ENCODE results near the gene SNX5.
A peak's percentile ranks its signal among the peaks of the same experiment; 100 is the strongest.

Gene SNX5

GRCh38 chr20:17910828-17911294, 57.7 kb downstream of the SNX5 start:
- no peak for FAIRE-seq

DNA sequence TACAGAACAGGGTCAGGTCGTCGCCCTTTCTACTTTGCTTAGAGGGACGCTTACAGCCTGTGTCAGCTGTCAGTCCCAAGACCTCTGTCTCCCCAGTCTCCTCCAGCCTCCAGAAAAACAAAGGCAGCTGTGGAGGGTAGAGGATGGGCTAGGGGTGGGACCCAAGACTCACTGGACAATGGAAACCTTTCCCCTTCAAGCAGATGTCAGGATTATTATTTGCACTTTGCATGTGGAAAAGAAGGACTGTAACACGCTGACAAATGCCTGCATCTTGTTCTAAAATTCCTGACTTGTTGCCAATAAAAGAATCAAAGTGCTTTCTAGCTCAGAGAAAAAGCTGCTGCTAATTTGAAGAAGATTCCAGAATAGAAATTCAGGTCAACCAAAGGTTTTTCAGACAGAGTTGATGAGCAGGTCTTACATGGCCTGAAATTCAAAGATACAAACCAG, 58.7 kb downstream of the SNX5 start:
- no peak for FAIRE-seq

GRCh38 chr20:17905544-17905943, 63.0 kb downstream of the SNX5 start:
- no peak for FAIRE-seq

GRCh38 chr20:17904027-17904426, 64.6 kb downstream of the SNX5 start:
- FAIRE-seq, result no peak

- FAIRE-seq, result no peak
Measured at GRCh38 chr20:17902531-17903083, 66.0 kb downstream of the SNX5 start.

DNA sequence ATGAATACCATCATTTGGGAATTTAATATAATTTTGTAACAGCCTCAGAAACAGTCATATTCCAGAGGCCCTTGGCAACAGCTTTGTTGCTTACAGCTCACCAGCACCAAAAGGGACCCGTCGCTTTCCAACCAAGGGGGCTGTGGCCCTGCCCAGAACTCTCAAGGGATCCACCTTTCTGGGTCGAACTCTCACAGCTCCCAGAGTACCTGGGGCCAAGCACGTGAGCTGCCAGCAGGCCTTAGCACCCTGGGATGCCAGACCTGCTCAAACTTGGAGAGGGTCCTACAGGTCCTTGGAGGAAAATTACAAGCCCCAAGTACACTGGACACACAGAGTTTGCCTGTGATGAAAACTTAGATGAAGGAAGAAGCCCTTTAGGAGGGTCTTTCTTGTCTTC, 66.6 kb downstream of the SNX5 start:
- FAIRE-seq, result no peak

GRCh38 chr20:17898548-17898994, 70.0 kb downstream of the SNX5 start:
- peak; percentile 89 for FAIRE-seq

- no peak for FAIRE-seq
Measured at GRCh38 chr20:17897566-17898307, 70.9 kb downstream of the SNX5 start.

- no peak for FAIRE-seq
Measured at GRCh38 chr20:17896771-17897369, 71.7 kb downstream of the SNX5 start.

- FAIRE-seq, result no peak
Measured at GRCh38 chr20:17896193-17896723, 72.3 kb downstream of the SNX5 start.

GRCh38 chr20:17895641-17896171, 72.9 kb downstream of the SNX5 start:
- no peak for FAIRE-seq

DNA sequence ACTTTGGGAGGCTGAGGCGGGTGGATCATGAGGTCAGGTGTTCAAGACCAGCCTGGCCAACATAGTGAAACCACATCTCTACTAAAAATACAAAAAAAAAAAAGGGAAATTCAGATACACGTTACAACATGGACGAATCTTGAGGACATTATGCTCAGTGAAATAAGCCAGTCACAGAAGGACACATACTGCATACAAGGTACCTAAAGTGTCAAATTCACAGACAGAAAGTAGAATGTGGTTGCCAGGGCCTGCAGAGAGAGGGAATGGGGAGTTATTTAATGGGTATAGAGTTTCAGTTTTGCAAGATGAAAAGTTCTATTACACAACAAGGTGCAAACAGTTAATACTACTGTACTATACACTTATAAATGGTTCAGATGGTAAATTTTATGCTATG, 75.1 kb downstream of the SNX5 start:
- FAIRE-seq, result no peak

DNA sequence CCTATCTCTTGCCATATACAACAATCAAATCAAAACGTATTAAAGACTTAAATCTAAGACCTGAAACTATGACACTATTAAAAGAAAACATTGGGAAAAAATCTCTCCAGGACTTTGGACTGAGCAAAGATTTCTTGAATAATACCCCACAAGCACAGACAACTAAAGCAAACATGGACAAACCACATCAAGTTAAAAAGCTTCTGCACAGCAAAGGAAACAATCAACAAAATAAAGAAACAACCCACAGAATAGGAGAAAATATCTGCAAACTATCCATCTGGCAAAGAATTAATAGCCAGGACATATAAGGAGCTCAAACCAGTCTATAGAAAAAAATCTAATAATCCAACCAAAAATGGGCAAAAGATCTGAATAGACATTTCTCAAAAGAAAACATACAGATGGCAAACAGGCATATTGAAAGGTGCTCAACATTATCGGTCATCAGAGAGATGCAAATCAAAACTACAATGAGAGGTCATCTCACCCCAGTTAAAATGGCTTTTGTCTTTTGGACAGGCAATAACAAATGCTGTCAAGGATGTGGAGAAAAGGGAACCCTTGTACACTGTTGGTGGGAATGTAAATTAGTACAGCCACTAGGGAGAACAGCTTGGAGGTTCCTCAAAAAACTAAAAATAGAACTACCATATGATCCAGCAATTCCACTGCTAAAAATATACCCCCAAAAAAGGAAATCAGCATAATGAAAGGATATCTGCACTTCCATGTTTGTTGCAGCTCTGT, 76.2 kb downstream of the SNX5 start:
- no peak for FAIRE-seq
